ENCODE measurements around the gene PRKACA.

PRKACA gene

DNA sequence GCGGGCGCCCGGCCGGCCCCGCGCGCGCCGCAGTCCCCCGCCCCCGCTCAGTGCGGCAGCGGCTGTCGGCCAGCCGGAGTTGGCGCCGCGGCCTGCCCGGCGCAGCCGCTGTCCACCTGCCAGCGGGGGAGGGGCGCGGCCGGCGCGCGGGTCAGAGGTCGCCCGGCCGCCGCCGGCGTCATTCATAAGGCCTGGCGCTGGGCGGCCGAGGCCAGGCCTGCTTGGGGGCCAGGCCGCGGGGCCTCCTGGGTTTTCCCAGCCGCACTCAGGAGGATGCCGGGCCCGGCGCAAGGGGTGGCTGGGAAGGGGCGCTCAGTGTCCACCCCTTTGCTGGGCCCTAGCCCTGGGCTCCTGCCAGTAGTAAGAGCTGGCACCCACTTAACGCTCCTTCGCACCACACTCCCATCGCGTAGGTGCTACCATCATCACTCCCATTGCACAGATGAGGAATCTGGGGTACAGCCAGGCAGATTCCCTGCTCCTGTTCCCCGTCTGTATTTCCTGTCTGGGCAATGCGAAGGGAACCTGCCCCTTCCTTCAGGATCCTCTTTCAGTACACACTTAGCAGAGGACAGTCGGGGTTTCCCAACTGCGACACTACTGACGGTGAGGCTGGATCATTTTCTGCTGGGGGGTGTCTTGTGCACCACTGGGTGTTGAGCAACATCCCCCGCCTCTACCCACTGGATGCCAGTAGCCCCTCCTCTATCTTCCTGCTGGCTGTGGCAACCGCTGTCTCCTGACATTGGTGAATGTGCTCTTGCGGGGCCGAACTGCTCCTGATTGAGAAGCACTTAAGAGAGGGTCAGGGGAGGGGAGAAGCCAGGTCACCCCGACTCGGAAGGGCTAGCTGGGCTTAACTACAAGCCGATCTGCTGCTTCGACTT, 846 bp upstream of the PRKACA start:
- peak in 52 of 56 donors; percentile 37 to 91 (median 72) for DNase-seq

DNA sequence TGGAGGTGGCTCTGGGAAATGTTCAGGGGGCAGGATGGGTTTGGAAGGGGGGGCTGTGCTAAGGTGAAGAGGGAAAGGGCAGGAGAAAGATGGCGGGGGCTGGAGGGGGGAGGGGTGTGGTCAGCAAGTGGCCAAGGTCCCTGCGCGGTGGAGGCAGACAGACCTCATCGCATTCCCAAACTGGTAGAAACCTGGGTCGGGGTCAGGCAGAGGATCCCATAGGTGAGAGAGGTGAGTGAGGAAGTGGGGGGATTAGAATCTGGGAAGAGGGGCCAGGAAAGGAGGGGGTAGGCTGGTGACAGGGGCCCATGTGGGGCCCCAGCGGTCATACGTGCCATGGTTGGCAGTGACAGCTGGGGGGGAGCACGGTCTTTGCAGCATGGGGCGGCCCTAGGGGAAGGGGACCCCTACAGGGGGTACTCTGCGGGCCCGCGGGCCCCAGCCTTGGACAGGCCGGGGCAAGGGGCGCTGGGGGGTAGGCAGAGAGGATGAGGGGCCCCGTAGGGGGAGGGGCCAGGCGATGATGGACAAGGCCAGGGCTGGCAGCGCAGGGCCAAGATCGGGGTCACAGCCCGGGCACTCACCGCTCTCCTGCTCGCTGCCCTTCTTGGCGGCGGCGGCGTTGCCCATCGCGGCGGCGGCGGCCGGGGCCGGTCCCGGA, 514 bp downstream of the PRKACA start:
- peak in 21 of 56 donors; percentile 9 to 52 (median 35) for DNase-seq

DNA sequence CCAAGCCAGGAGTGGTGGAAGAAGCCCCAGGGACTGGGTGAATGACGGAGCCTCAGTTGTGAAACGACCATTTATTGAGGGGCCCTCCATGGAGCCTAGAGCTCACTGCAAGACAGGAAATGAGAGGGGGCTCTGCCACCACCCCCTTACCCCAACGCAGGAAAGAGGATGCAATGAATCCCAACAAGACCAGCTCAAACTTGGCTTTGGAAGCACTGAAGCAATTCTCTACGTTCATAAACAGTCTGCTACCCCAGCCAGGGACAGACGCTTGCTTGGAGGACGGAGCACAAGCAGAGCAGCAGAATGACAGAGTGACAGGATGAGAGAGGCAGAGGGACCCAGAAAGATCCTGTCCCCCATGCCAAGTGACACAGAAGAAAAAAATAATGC, 1.0 kb downstream of the PRKACA start:
- no peak for DNase-seq

GRCh38 chr19:14115756-14116155, 1.8 kb downstream of the PRKACA start:
- DNase-seq = no peak

DNA sequence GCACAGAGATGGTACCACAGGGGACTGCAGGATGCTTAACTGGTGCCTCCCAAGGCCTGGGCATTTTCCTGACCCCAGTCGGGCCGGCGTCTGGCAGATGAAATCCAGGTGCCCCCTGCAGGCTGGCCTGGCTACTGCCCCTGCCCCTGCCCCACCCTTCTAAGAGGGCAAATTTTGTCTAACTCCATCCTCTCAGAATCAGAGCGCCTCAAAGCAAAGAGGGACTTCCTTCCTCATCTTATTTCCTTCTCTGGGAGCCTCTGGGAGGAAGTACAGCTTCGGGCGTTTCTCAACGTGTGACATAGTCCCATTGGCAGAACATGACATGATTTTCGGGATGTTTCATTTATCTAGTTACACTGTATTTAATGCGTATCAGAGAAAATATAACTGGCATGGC, 2.7 kb downstream of the PRKACA start:
- peak in 10 of 56 donors; percentile 6 to 55 (median 22) for DNase-seq

GRCh38 chr19:14114439-14114838, 3.1 kb downstream of the PRKACA start:
- DNase-seq = no peak

- peak in 6 of 56 donors; percentile 15 to 38 (median 21) for DNase-seq
Observed at GRCh38 chr19:14113762-14114414, 3.7 kb downstream of the PRKACA start.

DNA sequence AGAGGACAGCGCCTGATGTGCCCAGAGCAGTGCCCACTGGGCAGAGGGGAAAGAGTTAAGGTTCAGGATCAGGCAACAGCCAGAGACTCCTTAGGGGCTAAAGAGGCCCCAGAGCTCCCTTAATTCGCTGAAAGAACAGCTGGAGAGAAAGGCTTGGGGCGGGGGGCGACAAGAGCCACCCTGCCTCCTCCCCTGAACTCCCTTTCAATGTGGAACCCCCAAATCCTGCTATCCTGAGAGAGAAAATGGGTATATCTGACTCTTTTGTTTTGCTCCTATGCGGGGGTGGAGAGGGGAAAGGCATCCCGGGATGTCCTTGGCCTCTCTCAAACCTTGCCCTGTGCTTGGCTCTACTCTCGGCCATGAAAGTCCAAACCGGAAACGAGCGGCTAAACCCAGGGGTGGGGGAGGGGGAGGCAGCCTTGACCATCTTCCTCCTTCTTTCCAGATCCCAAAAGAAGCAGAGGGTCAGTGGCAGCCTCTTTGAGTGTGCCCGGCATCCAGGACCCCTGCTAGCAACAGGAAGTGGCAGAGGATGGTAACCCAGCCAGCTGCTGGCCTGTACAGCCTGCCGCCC, 4.7 kb downstream of the PRKACA start:
- peak in 2 of 56 donors; percentile 4 to 15 for DNase-seq

GRCh38 chr19:14112051-14112808, 5.3 kb downstream of the PRKACA start:
- no peak for DNase-seq

DNA sequence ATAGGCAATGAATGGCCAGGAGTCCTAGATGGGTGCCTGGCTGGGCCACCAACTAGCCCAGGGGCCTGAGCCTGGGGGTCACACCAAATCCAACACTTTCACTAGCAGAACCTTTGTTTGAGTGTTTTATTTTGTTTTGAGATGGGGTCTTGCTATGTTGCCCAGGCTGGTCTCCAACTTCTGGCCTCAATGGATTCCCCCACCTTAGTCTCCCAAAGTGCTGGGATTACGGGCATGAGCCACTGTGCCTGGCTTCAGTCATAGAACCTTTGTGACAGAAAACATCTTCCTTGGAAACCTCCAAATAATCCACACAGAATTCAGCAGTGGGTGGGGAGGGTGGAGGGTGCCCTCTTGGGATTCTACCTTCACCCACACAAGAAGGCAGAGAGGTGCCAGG, 6.1 kb downstream of the PRKACA start:
- DNase-seq = no peak

- DNase-seq = no peak
Observed at GRCh38 chr19:14110650-14111049, 6.9 kb downstream of the PRKACA start.

DNA sequence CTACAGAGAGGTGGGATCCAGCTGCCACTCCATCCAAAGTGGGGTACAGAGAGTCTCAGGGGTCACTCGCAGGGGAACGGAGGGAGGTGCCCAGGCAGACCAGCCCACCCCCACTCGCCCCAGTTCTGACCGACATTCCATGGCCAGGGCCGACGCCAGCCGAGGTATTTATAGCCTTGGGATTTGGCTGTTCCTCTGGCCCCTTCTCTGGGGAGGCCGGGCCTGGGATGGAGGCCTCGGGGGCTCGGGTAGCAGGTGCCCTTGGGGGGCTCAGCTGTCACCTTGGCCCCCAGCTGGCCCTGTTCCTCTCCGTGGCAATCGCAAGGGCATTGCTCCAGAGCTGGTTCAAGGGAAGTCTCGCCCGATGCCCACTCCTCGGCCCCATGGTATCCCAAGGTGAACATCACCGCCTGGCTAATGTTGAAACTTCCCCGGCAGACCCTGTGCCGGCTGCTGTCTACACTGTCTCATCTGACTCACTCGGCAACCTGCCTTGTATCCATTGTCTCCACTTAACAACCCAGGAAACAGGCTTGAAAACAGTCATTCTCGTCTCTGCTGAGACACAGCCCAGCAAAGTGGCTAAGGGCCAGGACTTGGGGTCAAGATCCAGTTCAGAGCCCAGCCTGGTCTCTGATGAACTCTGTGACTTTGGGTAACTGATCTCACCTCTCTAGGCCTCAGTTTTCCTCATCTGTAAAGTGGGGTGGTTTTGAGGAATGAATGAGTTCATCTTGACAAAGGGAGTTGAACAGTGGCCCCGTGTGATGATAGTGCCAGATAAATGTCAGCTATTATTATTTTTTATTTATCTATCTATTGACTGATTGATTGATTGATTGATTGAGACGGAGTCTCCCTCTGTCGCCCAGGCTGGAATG, 9.7 kb downstream of the PRKACA start:
- DNase-seq = no peak

DNA sequence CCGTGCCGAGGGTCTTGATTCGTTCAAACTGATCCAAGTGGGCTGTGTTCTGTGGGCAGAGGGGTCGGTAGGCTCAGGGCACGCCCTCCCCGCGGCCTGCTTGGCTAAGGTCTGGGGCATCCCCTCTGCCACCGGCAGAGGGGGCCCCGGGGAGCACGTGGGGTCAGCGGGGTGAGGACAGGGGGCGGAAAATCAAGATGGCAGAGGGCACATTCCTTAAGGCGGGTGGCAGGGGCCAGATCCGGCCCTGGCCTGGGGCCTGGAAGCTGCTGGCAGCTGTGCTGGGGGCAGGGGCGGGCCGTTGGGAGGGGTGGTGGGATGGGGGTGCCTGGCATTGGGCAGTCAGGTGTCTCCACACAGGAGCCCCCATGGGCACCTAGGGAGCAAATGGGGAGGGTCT, 10.7 kb downstream of the PRKACA start:
- DNase-seq = no peak

DNA sequence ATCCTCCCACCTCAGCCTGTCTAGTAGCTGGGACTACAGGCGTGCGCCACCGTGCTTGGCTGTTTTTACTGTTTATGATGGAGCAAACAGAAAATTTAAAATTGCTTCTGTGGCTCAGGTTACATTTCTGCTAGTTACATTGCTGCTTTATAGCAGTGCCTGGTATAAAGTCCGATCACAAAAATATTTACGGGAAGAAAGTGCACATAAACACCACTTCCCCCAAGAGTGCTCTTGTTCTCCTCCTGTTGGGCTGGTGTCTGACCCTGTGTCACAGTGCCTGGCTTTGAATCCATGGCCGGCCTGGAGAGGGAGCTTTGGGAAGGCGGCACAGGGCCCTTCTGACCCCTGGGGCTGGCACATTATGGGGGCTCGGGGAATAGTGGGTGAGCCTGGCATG, 11.9 kb downstream of the PRKACA start:
- no peak for DNase-seq

GRCh38 chr19:14103310-14103709, 14.3 kb downstream of the PRKACA start:
- no peak for DNase-seq

DNA sequence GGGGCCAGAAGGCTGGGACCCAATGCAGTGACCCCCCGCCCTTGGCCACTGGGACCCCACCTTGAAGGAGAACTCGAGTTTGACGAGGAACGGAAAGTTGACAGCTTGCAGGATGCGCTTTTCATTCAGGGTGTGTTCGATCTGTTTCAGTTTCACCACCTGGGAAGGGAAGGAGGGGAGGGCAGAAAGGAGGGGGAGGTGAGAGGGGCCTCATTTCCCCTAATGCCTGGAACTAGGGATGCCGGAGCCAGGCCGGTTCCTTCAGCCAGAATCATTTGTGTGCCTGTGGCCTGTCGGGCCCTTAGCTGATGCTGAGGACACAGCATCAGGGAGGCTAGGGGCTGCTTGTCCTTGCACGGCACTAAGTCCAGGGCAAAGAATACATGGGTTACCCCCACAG, 14.8 kb downstream of the PRKACA start:
- DNase-seq = no peak

GRCh38 chr19:14102102-14102696, 15.4 kb downstream of the PRKACA start:
- DNase-seq = no peak

DNA sequence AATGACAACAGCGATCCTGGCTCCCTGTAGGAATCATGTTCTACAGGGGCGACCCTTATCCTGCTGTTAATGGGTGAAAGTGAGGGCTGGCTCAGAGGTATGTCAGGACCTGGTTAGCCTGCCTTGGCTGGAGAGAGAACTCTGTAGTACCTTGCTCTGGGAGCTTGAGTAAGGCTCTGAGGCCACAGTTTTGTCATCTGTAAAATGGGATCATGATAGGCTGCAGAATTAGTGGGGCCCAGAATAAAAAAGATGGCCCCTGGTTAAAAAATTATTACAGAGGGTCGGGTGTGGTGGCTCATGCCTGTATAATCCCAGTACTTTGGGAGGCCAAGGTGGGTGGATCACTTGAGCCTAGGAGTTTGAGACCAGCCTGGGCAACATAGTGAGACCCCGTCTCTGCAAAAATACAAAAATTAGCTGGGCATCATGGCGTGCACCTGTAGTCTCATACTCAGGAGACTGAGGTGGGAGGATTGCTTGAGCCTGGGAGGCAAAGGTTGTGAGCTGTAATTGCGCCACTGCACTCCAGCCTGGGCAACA, 16.5 kb downstream of the PRKACA start:
- no peak for DNase-seq

DNA sequence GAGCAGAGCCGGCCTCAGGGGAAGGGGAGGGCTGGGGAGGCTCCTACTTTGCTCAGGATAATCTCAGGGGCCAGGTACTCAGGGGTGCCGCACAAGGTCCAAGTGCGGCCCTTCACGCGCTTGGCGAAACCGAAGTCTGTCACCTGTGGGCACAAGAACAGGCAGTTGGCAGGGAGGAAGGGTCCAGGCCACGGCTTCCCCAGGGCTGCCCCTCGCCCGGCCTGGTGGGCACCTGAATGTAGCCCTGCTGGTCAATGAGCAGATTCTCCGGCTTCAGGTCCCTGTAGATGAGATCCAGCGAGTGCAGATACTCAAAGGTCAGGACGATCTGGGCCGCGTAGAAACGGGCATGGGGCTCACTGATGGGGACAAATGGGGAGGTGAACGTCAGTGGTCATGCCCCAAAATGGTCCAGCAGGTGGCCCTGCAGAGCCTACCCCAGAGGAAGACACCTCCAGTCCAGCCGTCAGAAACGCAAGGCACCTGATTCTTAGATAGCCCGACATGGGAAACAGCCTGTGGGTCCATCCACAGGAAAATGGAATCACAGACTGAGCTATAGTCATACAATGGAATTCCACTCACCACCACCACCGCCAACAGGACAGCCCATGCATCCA, 19.9 kb downstream of the PRKACA start:
- DNase-seq = no peak
